GM18505 (cell line): Measurements from ENCODE around the gene BTBD18.

Experiments used
- ATAC-seq: cut with Tn5 transposase; IDR thresholded peaks from one replicate; pipeline ENCODE4 v1.9.1; 2021; ENCODE audit not compliant: unreplicated experiment
- POLR2A ChIP-seq: IDR thresholded peaks from 4 replicates; pipeline ENCODE4 v1.6.1; 2011; ENCODE audit warnings: borderline replicate concordance; ENCODE audit not compliant: insufficient read depth, insufficient read length; ENCODE audit errors: extremely low read depth

The BTBD18 gene

DNA sequence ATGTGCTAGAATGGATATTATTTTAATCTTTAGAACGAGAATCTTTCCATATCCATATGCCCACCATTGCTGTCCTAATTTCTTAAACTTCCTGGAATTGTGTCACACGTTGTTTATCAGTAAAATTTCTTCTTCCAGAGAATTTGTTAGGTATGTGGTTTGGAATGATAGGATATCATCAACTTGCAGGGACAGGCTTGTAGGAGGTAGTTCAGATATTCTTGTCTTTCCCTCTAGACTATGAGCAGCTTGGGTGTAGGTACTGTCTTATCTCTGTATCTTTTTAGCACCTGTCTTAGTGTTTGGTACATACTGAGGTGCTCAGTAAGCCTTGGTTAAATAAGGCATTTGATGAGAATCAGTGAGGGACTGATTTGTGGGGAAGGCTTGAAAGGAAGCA lies 13.4 kb upstream of the BTBD18 start:
- no peak for ATAC-seq

DNA sequence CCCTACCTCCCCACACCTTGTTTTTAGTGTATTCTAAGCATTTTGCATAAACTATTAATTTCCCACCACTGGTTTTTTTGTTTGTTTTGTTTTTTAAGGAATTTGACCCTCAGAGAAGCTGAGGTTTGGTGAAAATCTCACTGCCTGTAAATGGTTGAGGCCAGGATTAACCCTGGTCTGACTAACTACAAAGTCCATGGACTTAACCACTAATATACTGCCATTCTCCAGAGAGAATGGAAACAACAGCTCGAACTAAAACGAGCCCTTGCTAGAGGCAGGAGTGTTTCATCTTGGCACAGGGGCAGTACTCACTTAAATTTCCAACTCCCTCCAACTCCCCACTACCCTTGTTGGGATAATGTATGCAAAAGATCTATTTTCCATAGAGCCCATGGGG lies 12.9 kb upstream of the BTBD18 start:
- ATAC-seq, result no peak
- no peak for TF ChIP-seq POLR2A

More for the DNA sequence above, 13.4 kb upstream of the BTBD18 start:
- TF ChIP-seq POLR2A, result no peak

DNA sequence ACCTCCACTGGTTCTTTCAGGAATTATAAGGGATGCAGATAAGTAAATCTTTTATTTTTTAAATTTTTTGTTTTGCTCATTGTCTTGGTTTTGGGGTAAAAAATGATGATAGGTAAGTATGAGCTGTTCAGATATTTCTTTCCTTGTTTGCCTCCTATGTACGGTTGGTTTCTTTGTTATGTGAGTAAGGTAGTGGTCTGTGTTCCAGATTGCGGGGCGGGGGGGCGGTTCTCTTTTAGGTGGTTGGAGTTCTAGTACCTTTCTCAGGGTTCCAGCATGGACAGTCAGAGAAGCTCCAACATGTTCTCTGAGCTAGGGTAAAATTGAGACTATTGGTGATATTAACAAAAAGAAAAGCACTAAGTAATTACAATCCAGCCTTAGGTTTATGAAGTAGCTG lies 12.4 kb upstream of the BTBD18 start:
- no peak for ATAC-seq

DNA sequence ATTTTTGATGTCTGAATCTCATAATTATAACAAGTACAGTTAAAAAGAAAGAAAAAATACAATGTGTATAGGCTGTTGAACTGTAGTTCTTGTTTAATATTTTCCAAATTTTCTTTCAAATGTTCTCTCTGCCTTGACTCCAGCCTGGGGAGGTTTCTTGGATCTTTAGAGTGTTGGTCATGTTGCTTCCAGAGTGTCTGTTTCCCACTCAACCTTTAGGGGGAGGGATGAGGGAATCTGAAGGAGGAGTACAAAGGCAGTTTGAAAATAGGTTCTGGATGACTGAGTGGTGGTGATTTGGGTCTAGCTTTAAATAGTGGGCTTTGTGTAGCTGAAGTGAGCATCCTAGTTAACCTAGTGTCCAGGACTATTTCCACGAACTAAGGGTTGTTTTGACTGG lies 11.9 kb upstream of the BTBD18 start:
- no peak for ATAC-seq

More for the DNA sequence above, 12.4 kb upstream of the BTBD18 start:
- no peak for TF ChIP-seq POLR2A

DNA sequence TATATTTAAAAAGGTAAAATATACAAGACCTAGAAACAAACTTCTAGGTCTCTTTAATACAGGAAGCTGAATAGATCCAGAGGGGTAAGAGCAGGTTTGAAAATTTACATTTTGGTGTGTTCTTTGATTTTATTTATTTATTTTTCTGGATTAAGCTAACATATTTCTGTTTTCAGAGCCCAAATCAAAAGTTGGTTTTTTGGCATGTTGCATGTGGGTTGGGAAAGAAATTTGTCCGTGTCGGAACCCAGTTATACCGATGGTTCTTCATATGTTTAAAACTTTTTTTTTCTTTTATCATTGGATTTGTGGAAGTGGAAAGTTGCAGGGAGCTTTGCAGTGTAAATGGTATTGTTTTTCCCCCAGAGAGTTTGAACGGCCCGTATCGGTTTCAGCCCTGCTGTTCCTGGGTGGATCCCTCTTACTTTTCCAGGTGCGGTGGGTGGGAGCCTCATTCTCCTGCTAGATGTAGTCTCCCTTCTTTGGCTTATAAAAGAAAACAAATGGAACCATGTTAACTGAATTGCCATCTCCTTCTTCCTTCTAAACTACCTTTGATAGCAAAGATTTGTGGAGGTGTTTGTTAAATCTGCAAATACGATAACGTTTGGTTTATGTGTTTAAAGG lies 10.7 kb upstream of the BTBD18 start:
- ATAC-seq, result no peak
- TF ChIP-seq POLR2A, result no peak

More for the DNA sequence above, 11.9 kb upstream of the BTBD18 start:
- TF ChIP-seq POLR2A, result no peak

DNA sequence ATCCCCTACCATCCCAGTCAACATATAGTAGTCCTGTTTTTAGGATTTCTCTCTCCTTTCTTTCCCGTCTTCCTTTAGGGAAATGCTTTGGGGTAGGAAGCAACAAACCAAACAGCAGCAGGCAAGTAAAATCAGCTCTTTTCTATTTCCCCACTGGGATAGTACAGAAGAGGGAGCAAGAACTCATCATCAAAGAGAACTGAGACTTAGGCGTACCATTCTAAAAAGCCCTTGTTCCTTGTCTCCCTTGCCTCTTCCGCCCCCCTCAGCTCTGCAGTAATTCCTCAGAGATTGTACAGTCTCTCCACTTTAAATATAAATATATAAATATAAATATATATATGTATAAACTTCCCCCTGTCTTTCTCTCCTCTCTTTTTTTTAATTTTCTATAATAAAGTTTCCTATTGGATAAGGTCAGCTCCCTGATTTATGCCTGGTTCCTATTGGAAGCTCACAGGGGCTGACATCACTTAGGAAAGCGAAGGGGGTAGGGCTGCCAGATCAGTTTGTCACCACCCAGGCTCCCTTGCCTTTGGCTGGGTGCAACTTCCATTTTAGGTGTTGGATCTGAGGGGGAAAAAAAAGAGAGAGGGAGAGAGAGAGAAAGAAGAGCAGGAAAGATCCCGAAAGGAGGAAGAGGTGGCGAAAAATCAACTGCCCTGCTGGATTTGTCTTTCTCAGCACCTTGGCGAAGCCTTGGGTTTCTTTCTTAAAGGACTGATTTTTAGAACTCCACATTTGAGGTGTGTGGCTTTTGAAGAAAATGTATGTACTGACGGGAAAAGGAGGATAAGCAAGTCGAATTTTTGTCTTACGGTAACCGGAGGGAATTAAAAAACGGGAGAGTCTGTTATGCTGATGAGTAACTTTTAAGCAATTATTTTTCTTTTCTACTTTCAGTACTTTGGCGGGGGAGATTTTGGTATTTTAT lies 9.9 kb upstream of the BTBD18 start, which contains the start of gene CTNND1:
Gene CTNND1 (plus strand): TSS at position 502 of the 934 bp plus-strand sequence. CDS start 29,677 bp downstream, outside the sequence.
- peak; percentile 92 for ATAC-seq
- peak; percentile 72 for TF ChIP-seq POLR2A

DNA sequence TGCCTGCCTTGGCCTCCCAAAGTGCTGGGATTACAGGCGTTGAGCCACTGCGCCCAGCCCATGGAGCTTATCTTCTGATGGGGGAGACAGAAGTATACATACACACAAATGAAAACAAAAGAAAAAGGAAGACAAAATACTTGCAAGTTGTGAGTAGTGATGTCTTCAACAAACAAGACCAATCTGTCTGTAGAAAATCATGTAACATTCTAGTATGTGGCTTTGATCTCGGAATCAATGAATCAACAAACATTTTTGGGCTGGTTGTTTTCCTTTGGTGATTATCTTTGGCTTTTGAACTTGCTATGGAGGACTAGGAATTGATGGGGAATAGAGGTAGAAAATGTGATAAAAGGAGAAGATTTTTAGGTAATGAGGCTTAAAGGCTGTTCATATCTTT lies 6.6 kb upstream of the BTBD18 start:
- no peak for TF ChIP-seq POLR2A
- ATAC-seq, result no peak

DNA sequence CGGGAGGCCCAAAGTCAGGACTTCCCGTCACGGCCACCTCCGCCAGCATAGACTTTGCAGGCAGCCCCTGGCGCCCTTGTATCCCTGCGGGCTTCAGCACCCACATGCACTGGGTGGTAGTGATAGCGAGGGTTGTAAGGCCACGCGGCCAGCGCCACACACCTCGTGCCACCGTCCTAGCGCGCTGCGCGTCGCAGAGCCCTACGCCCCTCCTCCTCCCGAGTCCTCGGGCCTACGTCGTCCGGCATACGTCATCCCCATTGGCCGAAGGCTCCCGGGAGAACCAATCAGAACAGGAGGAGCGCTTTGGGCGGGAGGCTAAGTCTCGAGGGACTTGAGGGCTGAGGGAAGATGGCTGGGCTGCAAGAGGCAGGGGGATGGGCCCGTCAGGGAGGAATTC lies 1.3 kb upstream of the BTBD18 start:
- no peak for ATAC-seq
- TF ChIP-seq POLR2A, result no peak

DNA sequence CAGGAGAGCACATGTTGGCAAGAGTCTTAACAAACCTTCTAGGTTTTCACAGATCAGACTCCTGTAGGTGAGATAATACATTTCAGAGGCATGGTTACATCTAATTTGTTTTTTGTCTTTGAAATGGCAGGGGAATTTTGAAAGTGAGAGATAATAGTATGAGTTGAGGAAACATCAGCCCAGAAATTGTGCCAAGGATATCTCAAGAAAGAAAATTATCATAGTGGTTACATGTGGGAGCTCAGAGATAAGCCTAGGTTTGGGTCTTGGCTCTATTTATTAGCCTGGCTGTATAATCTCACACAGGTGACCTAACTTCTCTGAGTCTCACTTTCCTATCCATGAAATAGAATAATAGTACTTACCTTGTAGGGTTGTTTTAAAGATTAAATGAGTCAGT lies 443 bp downstream of the BTBD18 start:
- ATAC-seq, result no peak
- no peak for TF ChIP-seq POLR2A

DNA sequence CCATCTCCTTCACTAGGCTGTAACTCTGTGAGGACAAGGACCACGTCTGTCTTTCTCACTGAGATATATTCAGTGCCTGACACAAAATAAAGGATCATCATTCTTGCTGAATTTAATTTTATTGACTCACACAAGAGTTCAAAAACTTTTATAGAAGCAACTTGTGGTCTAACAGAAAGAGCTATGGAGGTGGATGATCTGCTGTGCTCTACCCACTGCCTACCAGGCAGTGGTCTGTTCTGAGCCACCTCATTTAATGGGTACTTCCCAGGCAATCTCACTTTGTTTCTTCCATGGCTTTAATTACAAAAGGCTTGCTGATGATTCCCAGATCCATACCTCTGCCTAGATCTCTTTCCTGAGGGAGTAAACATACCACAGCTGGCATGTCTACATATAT lies 4.7 kb downstream of the BTBD18 start:
- ATAC-seq, result no peak
- no peak for TF ChIP-seq POLR2A

DNA sequence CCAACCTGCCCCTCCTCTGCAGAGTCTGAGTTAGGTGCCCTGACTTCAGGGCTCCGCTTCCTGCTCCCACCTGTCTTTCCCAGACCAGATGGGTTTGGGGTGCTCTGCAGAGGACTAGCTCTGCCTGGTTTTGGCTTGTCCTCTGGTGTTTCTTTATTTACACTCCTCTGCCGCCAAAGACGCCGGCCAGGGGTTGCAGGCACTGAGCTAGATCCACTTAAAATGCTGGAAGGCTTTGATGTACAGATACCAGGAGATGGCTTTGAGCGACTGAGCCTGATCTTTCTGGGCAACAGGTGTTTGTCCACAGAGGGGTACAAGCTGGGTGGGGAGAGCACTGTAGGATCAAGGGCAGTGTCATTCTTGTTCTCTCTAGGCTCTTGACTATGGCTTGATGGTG lies 6.4 kb downstream of the BTBD18 start:
- ATAC-seq, result no peak
- no peak for TF ChIP-seq POLR2A

DNA sequence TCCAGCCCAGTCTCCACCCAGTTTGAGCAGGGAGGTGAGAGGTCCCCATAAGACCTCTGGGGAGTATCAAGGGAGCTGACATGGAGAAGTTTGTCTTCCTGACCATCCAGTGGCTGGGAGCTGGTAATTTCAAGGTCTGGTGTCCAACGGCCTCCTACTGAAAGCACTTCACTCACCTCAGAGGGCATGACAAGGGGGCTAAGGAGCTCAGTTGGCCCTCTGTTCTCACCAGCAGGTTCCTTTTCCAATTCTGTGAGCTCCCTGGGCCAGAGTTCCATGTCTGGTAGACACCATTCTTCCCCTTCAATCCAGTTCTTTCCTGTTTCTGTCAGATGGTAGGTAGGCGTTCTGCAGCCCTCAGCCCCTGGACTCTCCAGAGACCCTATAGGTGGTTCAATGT lies 7.3 kb downstream of the BTBD18 start:
- no peak for ATAC-seq
- TF ChIP-seq POLR2A, result peak; percentile 16

DNA sequence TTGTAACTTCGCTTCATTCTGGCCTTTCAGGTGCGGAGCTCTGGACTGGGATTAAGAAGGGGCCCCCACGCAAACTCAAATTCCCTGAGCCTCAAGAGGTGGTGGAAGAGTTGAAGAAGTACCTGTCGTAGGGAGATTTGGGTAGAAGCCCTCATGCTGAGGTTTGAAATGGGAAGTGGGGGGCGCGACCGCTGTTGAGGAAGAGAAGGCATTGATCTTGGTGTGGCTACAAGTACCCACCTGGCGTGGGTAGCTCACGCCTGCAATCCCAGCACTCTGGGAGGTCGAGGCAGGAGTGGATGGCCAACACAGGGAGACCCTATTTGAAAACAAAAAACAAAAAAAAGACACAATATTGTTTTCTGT lies 9.5 kb downstream of the BTBD18 start:
- TF ChIP-seq POLR2A, result no peak
- ATAC-seq, result no peak
